Measurements from ENCODE around the gene FLAD1.

GRCh38 chr1:154957091-154957657 is 26.0 kb upstream of the FLAD1 start:
- TF ChIP-seq POLR2A (IDR thresholded peaks at IDR 0.05; ENCODE audit: low read depth): no peak
- TF ChIP-seq CTCF (IDR thresholded peaks at IDR 0.05): no peak
- no peak for TF ChIP-seq EP300 (IDR thresholded peaks at IDR 0.05)
